SK-N-SH treated with all-trans-retinoic acid at 6 μM for 48 hours (cell line): ENCODE data around the gene SEMA3G.

Experiments used
- ARNTL ChIP-seq: fragments of 450-650 bp; formaldehyde crosslinking; IDR thresholded peaks from 2 replicates; pipeline ENCODE4 v1.5.0; 2020; ENCODE audit warnings: low read depth, mild to moderate bottlenecking, moderate library complexity, borderline replicate concordance
- ISL1 ChIP-seq: fragments of 250-450 bp; sonication (Bioruptor Pico); IDR thresholded peaks from 2 replicates; pipeline ENCODE4 v2.1.2; 2022; ENCODE audit warnings: mild to moderate bottlenecking, moderate library complexity
- OSR1 ChIP-seq: fragments of 250-450 bp; sonication (Bioruptor Pico); IDR thresholded peaks from 2 replicates; pipeline ENCODE4 v1.8.0; 2022; ENCODE audit warnings: moderate library complexity, mild to moderate bottlenecking, inconsistent platforms
- ZC3H10 ChIP-seq: fragments of 250-450 bp; sonication (Bioruptor Pico); IDR thresholded peaks from 2 replicates; pipeline ENCODE4 v1.5.1; 2021; ENCODE audit warnings: mild to moderate bottlenecking, moderate library complexity
- TF ChIP-seq, protein P1 (sequence below): fragments of 250-450 bp; sonication (Bioruptor Pico); IDR thresholded peaks from 2 replicates; pipeline ENCODE4 v1.5.0; 2020; ENCODE audit warnings: mild to moderate bottlenecking, moderate library complexity
- TF ChIP-seq, protein P2 (sequence below): fragments of 250-450 bp; sonication (Bioruptor Pico); IDR thresholded peaks from 2 replicates; pipeline ENCODE4 v1.8.0; 2020; ENCODE audit warnings: mild to moderate bottlenecking, moderate library complexity, borderline replicate concordance

DNA sequence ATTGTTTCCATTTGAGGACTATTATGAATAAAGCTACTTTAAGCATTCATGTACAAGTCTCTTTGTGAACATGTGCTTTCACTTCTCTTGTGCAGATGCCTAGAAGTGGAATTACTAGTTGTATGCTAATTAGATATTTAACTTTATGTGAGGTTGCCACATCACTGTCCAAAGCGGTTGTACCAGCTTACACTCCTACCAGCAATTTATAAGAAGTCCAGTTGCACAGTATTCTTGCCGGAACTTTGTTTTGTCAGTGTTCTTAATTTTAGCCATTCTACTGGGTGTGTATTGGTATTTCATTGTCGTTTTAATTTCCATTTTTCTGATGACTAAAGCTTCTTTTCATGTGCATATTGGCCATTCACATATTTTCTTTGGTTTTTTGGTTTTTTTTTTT, 29.1 kb downstream of the SEMA3G start:
- TF ChIP-seq, protein P1, sequence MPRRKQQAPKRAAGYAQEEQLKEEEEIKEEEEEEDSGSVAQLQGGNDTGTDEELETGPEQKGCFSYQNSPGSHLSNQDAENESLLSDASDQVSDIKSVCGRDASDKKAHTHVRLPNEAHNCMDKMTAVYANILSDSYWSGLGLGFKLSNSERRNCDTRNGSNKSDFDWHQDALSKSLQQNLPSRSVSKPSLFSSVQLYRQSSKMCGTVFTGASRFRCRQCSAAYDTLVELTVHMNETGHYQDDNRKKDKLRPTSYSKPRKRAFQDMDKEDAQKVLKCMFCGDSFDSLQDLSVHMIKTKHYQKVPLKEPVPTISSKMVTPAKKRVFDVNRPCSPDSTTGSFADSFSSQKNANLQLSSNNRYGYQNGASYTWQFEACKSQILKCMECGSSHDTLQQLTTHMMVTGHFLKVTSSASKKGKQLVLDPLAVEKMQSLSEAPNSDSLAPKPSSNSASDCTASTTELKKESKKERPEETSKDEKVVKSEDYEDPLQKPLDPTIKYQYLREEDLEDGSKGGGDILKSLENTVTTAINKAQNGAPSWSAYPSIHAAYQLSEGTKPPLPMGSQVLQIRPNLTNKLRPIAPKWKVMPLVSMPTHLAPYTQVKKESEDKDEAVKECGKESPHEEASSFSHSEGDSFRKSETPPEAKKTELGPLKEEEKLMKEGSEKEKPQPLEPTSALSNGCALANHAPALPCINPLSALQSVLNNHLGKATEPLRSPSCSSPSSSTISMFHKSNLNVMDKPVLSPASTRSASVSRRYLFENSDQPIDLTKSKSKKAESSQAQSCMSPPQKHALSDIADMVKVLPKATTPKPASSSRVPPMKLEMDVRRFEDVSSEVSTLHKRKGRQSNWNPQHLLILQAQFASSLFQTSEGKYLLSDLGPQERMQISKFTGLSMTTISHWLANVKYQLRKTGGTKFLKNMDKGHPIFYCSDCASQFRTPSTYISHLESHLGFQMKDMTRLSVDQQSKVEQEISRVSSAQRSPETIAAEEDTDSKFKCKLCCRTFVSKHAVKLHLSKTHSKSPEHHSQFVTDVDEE (CRISPR knock-in tag) = no peak
- TF ChIP-seq ISL1 (CRISPR knock-in tag) (no peak), ZC3H10 (CRISPR knock-in tag) (no peak), ARNTL (CRISPR knock-in tag) (no peak), OSR1 (CRISPR knock-in tag) (no peak)
- TF ChIP-seq, protein P2, sequence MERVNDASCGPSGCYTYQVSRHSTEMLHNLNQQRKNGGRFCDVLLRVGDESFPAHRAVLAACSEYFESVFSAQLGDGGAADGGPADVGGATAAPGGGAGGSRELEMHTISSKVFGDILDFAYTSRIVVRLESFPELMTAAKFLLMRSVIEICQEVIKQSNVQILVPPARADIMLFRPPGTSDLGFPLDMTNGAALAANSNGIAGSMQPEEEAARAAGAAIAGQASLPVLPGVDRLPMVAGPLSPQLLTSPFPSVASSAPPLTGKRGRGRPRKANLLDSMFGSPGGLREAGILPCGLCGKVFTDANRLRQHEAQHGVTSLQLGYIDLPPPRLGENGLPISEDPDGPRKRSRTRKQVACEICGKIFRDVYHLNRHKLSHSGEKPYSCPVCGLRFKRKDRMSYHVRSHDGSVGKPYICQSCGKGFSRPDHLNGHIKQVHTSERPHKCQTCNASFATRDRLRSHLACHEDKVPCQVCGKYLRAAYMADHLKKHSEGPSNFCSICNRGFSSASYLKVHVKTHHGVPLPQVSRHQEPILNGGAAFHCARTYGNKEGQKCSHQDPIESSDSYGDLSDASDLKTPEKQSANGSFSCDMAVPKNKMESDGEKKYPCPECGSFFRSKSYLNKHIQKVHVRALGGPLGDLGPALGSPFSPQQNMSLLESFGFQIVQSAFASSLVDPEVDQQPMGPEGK (CRISPR knock-in tag) = no peak
